Keratinocyte (primary cell): ENCODE data around the gene SERPINH1. TPM values are rescaled to one million over a fixed set of nuclear protein-coding genes. Genes with fewer than 3 reads are reported as not detected.

Source experiments
- DNase-seq: peaks from one replicate; pipeline ENCODE4 v3.0.0-alpha.2; 2011; ENCODE audit warnings: low read depth, missing footprints, low spot score
- FAIRE-seq: peaks from 2 replicates; lab custom pipeline; 2011; peaks lifted over from hg19 to GRCh38; lab: Jason Lieb, UNC
- H2AFZ ChIP-seq: 2 replicates; pipeline ENCODE4 v1.6.0; 2012; ENCODE audit warnings: low read length, control low read depth, inconsistent platforms; ENCODE audit not compliant: control insufficient read depth
- H3K27ac ChIP-seq: 2 replicates; pipeline ENCODE4 v1.5.1; 2011; ENCODE audit warnings: low read length; ENCODE audit not compliant: control insufficient read depth, insufficient read depth
- H3K27me3 ChIP-seq: 3 replicates; pipeline ENCODE4 v1.6.0; 2011; ENCODE audit warnings: low read length; ENCODE audit not compliant: control insufficient read depth, insufficient read depth; ENCODE audit errors: extremely low read depth
- H3K36me3 ChIP-seq, 2 experiments: 2 replicates in 1 of 2; 3 replicates in 1 of 2; pipeline ENCODE4 v1.5.1; 2011; ENCODE audit warnings: low read length in 2 of 2, mild to moderate bottlenecking in 1 of 2; ENCODE audit not compliant: control insufficient read depth in 2 of 2, insufficient read depth in 2 of 2; ENCODE audit errors: extremely low read depth in 1 of 2
- H3K4me1 ChIP-seq: 3 replicates; pipeline ENCODE4 v1.5.1; 2011; ENCODE audit warnings: low read length; ENCODE audit not compliant: control insufficient read depth, insufficient read depth; ENCODE audit errors: extremely low read depth
- H3K4me2 ChIP-seq: 3 replicates; pipeline ENCODE4 v1.6.0; 2011; ENCODE audit warnings: low read depth, low read length; ENCODE audit not compliant: control insufficient read depth, insufficient read depth; ENCODE audit errors: extremely low read depth
- H3K4me3 ChIP-seq, 3 experiments: fragments of 200-600 bp in 1 of 3; sonication (generic) in 1 of 3; 2 replicates in 2 of 3; 3 replicates in 1 of 3; pipeline ENCODE4 v1.5.1; 2011 to 2016; ENCODE audit warnings: low read length in 3 of 3, mild to moderate bottlenecking in 3 of 3, control low read depth in 2 of 3, inconsistent platforms in 1 of 3, low read depth in 1 of 3, mixed read lengths in 1 of 3, mixed run types in 1 of 3, moderate library complexity in 1 of 3; ENCODE audit not compliant: control insufficient read depth in 2 of 3, insufficient read depth in 2 of 3; ENCODE audit errors: extremely low read depth in 1 of 3
- H3K79me2 ChIP-seq: 2 replicates; pipeline ENCODE4 v1.6.0; 2012; ENCODE audit warnings: low read length; ENCODE audit not compliant: control insufficient read depth, insufficient read depth
- H3K9ac ChIP-seq: 3 replicates; pipeline ENCODE4 v1.6.0; 2011; ENCODE audit warnings: low read length; ENCODE audit not compliant: control insufficient read depth, insufficient read depth; ENCODE audit errors: extremely low read depth
- H3K9me1 ChIP-seq: 3 replicates; pipeline ENCODE4 v1.6.0; 2011; ENCODE audit warnings: low read length; ENCODE audit not compliant: control insufficient read depth, insufficient read depth; ENCODE audit errors: extremely low read depth
- H3K9me3 ChIP-seq: 2 replicates; pipeline ENCODE4 v1.5.1; 2012; ENCODE audit warnings: low read depth, low read length; ENCODE audit not compliant: control insufficient read depth
- H4K20me1 ChIP-seq: 3 replicates; pipeline ENCODE4 v1.6.0; 2011; ENCODE audit warnings: low read length; ENCODE audit not compliant: control insufficient read depth, insufficient read depth; ENCODE audit errors: extremely low read depth
- EZH2 ChIP-seq: IDR thresholded peaks from one replicate; pipeline ENCODE4 v1.6.1; 2012; ENCODE audit warnings: inconsistent platforms, mild to moderate bottlenecking, low read length, moderate library complexity
- dilution Hi-C: fragments of 300-500 bp; cut with MboI; formaldehyde crosslinking; loops from one replicate; pipeline ENCODE4 v1.7.0; 2020; ENCODE audit warnings: low sequenced_read_pairs; ENCODE audit not compliant: extremely low pct_ligation_motif_present
- polyA plus RNA-seq, 5 experiments: library from polyadenylated mRNA; depleted of rRNA in 3 of 5; stranded (reverse) in 3 of 5; stranded (forward) in 1 of 5; unstranded in 1 of 5; fragments of >200 nt; gene quantifications; 1 replicate in 1 of 5; 2 replicates in 3 of 5; 3 replicates in 1 of 5; pipeline versions ENCODE4 v1.2.1 to v1.2.3, GENCODE V29; 2011 to 2012; ENCODE audit warnings: missing spikeins in 2 of 5, low read depth in 1 of 5, low replicate concordance in 1 of 5
- TF ChIP-seq, protein P1 (sequence below), 3 experiments: IDR thresholded peaks in 1 of 3; conservative IDR thresholded peaks in 1 of 3; optimal IDR thresholded peaks in 1 of 3; 2 replicates in 2 of 3; 3 replicates in 1 of 3; pipeline versions ENCODE3 to v1.5.1; 2011; ENCODE audit warnings: low read length in 3 of 3, mild to moderate bottlenecking in 3 of 3, moderate library complexity in 2 of 3, control low read depth in 1 of 3, inconsistent platforms in 1 of 3; ENCODE audit not compliant: insufficient read depth in 2 of 3; ENCODE audit errors: extremely low read depth in 1 of 3

The SERPINH1 gene
- polyA plus RNA-seq, 1 donor (not counting 4 experiments of a cell fraction or from before 2014, with no cell fraction given) = 136 TPM

DNA sequence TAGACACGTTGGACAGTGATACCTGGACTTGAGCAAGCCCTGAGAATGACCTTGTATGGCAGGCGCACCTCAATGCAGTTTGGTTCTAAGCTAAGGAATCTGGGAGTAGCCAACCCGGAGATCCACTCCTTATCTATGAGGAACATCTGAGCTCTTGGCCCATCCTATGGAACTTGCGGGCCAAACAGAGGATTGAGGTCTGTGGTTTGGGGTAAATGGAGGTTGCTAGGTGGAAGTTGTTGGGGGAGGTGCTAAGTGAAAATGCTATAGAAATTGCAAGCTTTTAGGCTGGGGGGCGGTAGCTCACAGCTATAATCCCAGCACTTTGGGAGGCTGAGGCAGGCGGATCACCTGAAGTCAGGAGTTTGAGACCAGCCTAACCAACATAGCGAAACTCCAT is 45.2 kb upstream of the SERPINH1 start:
- Histone ChIP-seq H3K9me3 (no peaks in the 10 kb centered on the region), H3K79me2 (no peaks in the 10 kb centered on the region), H3K9ac (no peak overlapping the region), H3K27me3 (peaks cover 11% of the 10 kb centered on the region), H3K4me1 (no peaks in the 10 kb centered on the region), H3K9me1 (no peaks in the 10 kb centered on the region), H3K27ac (no peak overlapping the region), H3K4me2 (no peak overlapping the region), H4K20me1 (no peaks in the 10 kb centered on the region), H2AFZ (no peak overlapping the region), H3K36me3 (no peaks in the 10 kb centered on the region), H3K4me3 (no peak overlapping the region)
- no peak for DNase-seq
- FAIRE-seq = no peak
- dilution Hi-C loops = no loop called here
- TF ChIP-seq, protein P1, sequence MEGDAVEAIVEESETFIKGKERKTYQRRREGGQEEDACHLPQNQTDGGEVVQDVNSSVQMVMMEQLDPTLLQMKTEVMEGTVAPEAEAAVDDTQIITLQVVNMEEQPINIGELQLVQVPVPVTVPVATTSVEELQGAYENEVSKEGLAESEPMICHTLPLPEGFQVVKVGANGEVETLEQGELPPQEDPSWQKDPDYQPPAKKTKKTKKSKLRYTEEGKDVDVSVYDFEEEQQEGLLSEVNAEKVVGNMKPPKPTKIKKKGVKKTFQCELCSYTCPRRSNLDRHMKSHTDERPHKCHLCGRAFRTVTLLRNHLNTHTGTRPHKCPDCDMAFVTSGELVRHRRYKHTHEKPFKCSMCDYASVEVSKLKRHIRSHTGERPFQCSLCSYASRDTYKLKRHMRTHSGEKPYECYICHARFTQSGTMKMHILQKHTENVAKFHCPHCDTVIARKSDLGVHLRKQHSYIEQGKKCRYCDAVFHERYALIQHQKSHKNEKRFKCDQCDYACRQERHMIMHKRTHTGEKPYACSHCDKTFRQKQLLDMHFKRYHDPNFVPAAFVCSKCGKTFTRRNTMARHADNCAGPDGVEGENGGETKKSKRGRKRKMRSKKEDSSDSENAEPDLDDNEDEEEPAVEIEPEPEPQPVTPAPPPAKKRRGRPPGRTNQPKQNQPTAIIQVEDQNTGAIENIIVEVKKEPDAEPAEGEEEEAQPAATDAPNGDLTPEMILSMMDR (optimal IDR thresholded peaks at IDR 0.05 in 1 of 3, IDR thresholded peaks at IDR 0.05 in 1 of 3, conservative IDR thresholded peaks at IDR 0.05 in 1 of 3; ENCODE audit: extremely low read depth in 1 of 3, insufficient read depth in 2 of 3, low read length in 3 of 3) = no peak
- no peak for TF ChIP-seq EZH2

DNA sequence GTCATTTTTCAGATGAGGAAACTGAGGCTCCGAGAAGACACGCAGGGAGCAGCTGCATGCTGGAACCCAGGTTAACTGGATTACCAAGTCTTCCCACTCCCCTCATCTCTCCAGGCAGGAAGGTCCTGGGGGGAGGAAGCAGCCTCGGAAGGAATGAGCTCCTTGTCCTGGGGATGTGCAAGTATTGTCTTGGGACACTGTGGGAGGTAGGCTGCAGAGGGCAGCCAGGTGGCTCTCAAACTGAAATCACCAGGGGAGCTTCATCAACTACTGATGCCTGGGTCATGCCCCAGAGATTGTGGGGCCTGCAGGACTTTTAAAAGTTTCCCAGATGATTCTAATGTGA is 43.9 kb upstream of the SERPINH1 start:
- Histone ChIP-seq H3K9me3 (no peaks in the 10 kb centered on the region), H3K9ac (no peak overlapping the region), H3K4me3 (no peak overlapping the region), H3K79me2 (no peaks in the 10 kb centered on the region), H4K20me1 (no peaks in the 10 kb centered on the region), H2AFZ (no peak overlapping the region), H3K4me2 (no peak overlapping the region), H3K36me3 (no peaks in the 10 kb centered on the region), H3K4me1 (no peaks in the 10 kb centered on the region), H3K27ac (no peak overlapping the region), H3K27me3 (peaks cover 11% of the 10 kb centered on the region), H3K9me1 (no peaks in the 10 kb centered on the region)
- FAIRE-seq (no peak), DNase-seq (no peak)
- TF ChIP-seq, protein P1 (optimal IDR thresholded peaks at IDR 0.05 in 1 of 3, IDR thresholded peaks at IDR 0.05 in 1 of 3, conservative IDR thresholded peaks at IDR 0.05 in 1 of 3; ENCODE audit: extremely low read depth in 1 of 3, insufficient read depth in 2 of 3, low read length in 3 of 3) = no peak
- TF ChIP-seq EZH2 = no peak
- dilution Hi-C loops = no loop called here
